ENCODE measurements around the gene CGN. TPM values are rescaled to one million over a fixed set of nuclear protein-coding genes. Genes with fewer than 3 reads are reported as not detected.

The CGN gene
- total and polyA plus RNA-seq, 2 donors (not counting 3 experiments of a cell fraction or from before 2014, with no cell fraction given) = 0.32 to 0.73 TPM

- H3K27ac ChIP-seq (ENCODE audit: insufficient read depth, low read depth, low read length) = no peak overlapping the region
- BruUV-seq (replicated peaks) = no TSS peak
- POLR2A ChIA-PET = no interaction called here
- H3K9ac ChIP-seq (replicated peaks; ENCODE audit: extremely low read depth, insufficient read depth, low read length) = no peak overlapping the region
- no peaks in the 10 kb centered on the region for H3K36me3 ChIP-seq (ENCODE audit: control insufficient read depth in 2 of 2, extremely low read depth in 1 of 2, insufficient read depth in 2 of 2, low read length in 2 of 2)
- TF ChIP-seq POLR2AphosphoS5 (IDR thresholded peaks at IDR 0.05; ENCODE audit: insufficient read depth, low read depth, low read length) (no peak), CTCF (IDR thresholded peaks at IDR 0.05; ENCODE audit: extremely low read depth in 1 of 2, insufficient read depth in 1 of 2, low read depth in 1 of 2, low read length in 2 of 2) (no peak), EZH2 (IDR thresholded peaks at IDR 0.05; ENCODE audit: borderline replicate concordance, low read depth, low read length, severe bottlenecking) (no peak), JUN (IDR thresholded peaks at IDR 0.05; ENCODE audit: borderline replicate concordance, insufficient read depth, insufficient read length, low read depth) (no peak), FOS (IDR thresholded peaks at IDR 0.05; ENCODE audit: borderline replicate concordance, insufficient read depth, low read length) (no peak), POLR2A (IDR thresholded peaks at IDR 0.05; ENCODE audit: low read depth, low read length) (no peak), MYC (IDR thresholded peaks at IDR 0.05; ENCODE audit: low read depth, low read length) (no peak), GATA2 (IDR thresholded peaks at IDR 0.05; ENCODE audit: insufficient read depth, insufficient read length, low read depth, low read length) (no peak)
- TF ChIP-seq, protein P1, sequence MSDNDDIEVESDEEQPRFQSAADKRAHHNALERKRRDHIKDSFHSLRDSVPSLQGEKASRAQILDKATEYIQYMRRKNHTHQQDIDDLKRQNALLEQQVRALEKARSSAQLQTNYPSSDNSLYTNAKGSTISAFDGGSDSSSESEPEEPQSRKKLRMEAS (IDR thresholded peaks at IDR 0.05; ENCODE audit: insufficient read depth, insufficient read length) = no peak
- FAIRE-seq = no peak
- intact Hi-C loops (cut with micrococcal nuclease) (no loop called here), dilution Hi-C loops (cut with MboI; ENCODE audit: extremely low pct_ligation_motif_present, low sequenced_read_pairs) (no loop called here)
- DNase-seq (ENCODE audit: low read depth, low spot score) = no peak
- no peak overlapping the region for H3K4me3 ChIP-seq (replicated peaks in 1 of 3; ENCODE audit: insufficient read depth in 1 of 3, low read depth in 1 of 3, low read length in 3 of 3)
- peaks cover 15% of the 10 kb centered on the region for H3K79me2 ChIP-seq (ENCODE audit: control insufficient read depth, insufficient read depth, low read length)
- CTCF ChIA-PET = no interaction called here
- no peaks in the 10 kb centered on the region for H3K9me3 ChIP-seq (replicated peaks; ENCODE audit: control insufficient read depth, insufficient read depth, low read length)
- H3K27me3 ChIP-seq (ENCODE audit: control insufficient read depth in 2 of 2, insufficient read depth in 2 of 2, low read length in 2 of 2) = peaks cover 4 to 16% of the 10 kb centered on the region in 2 experiments
- no peak overlapping the region for H3K4me2 ChIP-seq (ENCODE audit: insufficient read depth, low read length)
- H2AFZ ChIP-seq (ENCODE audit: low read depth, low read length) = no peak overlapping the region
- H4K20me1 ChIP-seq (replicated peaks; ENCODE audit: control insufficient read depth, extremely low read depth, insufficient read depth, low read length) = no peaks in the 10 kb centered on the region
- H3K9me1 ChIP-seq (replicated peaks; ENCODE audit: control insufficient read depth, extremely low read depth, insufficient read depth, low read length) = no peaks in the 10 kb centered on the region
- peaks cover 9% of the 10 kb centered on the region for H3K4me1 ChIP-seq (ENCODE audit: control insufficient read depth, extremely low read depth, insufficient read depth, low read length)
These were observed 49.5 kb upstream of the CGN start for GRCh38 chr1:151461694-151462093.
